HG03558 (cell line): ENCODE data around the gene GMEB2.
"Not testable (repeated sequence)": the region's sequence is repeated elsewhere in the genome, so short reads cannot be mapped to it uniquely, and the experiment has no call there.

Experiments
- ATAC-seq: cut with Tn5 transposase; IDR thresholded peaks from one replicate; pipeline ENCODE4 v1.9.1; 2021; ENCODE audit warnings: moderate number of reproducible peaks; ENCODE audit not compliant: unreplicated experiment; ENCODE audit errors: extremely low read depth

GMEB2 gene

GRCh38 chr20:63640686-63641085 is 13.8 kb upstream of the GMEB2 start:
- ATAC-seq, result not testable (repeated sequence)

GRCh38 chr20:63640086-63640485 is 13.2 kb upstream of the GMEB2 start:
- no peak for ATAC-seq

- ATAC-seq, result no peak
Observed at GRCh38 chr20:63639093-63639975, 12.4 kb upstream of the GMEB2 start.

- no peak for ATAC-seq
Observed at GRCh38 chr20:63636752-63637628, 10.1 kb upstream of the GMEB2 start.

- no peak for ATAC-seq
Observed at GRCh38 chr20:63635431-63636141, 8.7 kb upstream of the GMEB2 start.

- no peak for ATAC-seq
Observed at GRCh38 chr20:63633732-63634131, 6.8 kb upstream of the GMEB2 start.

GRCh38 chr20:63631426-63631825 is 4.5 kb upstream of the GMEB2 start:
- not testable (repeated sequence) for ATAC-seq

GRCh38 chr20:63630956-63631355 is 4.1 kb upstream of the GMEB2 start:
- ATAC-seq, result not testable (repeated sequence)

GRCh38 chr20:63628246-63628975 is 1.5 kb upstream of the GMEB2 start:
- ATAC-seq, result no peak

- ATAC-seq, result no peak
Observed at GRCh38 chr20:63627751-63628245, 897 bp upstream of the GMEB2 start.

GRCh38 chr20:63627129-63627750 is 339 bp upstream of the GMEB2 start:
- ATAC-seq, result peak; percentile 59

GRCh38 chr20:63625771-63626423 is 1.0 kb downstream of the GMEB2 start:
- no peak for ATAC-seq

- no peak for ATAC-seq
Observed at GRCh38 chr20:63624486-63624885, 2.4 kb downstream of the GMEB2 start.

- no peak for ATAC-seq
Observed at GRCh38 chr20:63622732-63623131, 4.2 kb downstream of the GMEB2 start.

- ATAC-seq, result no peak
Observed at GRCh38 chr20:63622096-63622495, 4.8 kb downstream of the GMEB2 start.

GRCh38 chr20:63620991-63621390 is 5.9 kb downstream of the GMEB2 start:
- no peak for ATAC-seq

- ATAC-seq, result no peak
Observed at GRCh38 chr20:63619505-63619904, 7.4 kb downstream of the GMEB2 start.

- no peak for ATAC-seq
Observed at GRCh38 chr20:63619086-63619485, 7.8 kb downstream of the GMEB2 start.
